H9 (cell line): ENCODE results near the gene MAST4. TPM values are rescaled to one million over a fixed set of nuclear protein-coding genes. Genes with fewer than 3 reads are reported as not detected.

ENCODE experiments used
- DNase-seq: peaks from one replicate; pipeline ENCODE4 v3.0.0-alpha.2; 2017
- H2AFZ ChIP-seq: one replicate; pipeline ENCODE4 v1.6.1; 2013; ENCODE audit warnings: mild to moderate bottlenecking, low read length, control low read depth, moderate library complexity
- H2AK5ac ChIP-seq: 2 replicates; pipeline ENCODE4 v1.6.1; 2013; ENCODE audit warnings: low read length, control low read depth, mixed read lengths; ENCODE audit not compliant: insufficient read length
- H2BK120ac ChIP-seq: one replicate; pipeline ENCODE4 v1.6.1; 2013; ENCODE audit warnings: low read depth, mild to moderate bottlenecking, low read length, control low read depth, inconsistent platforms; ENCODE audit not compliant: poor library complexity, severe bottlenecking
- H2BK12ac ChIP-seq: 2 replicates; pipeline ENCODE4 v1.6.1; 2013; ENCODE audit warnings: low read length, control low read depth, mixed read lengths, low read depth; ENCODE audit not compliant: insufficient read length
- H2BK15ac ChIP-seq: 2 replicates; pipeline ENCODE4 v1.6.1; 2013; ENCODE audit warnings: low read depth, low read length, control low read depth
- H2BK20ac ChIP-seq: one replicate; pipeline ENCODE4 v1.6.1; 2013; ENCODE audit warnings: low read depth, mild to moderate bottlenecking, low read length, control low read depth, inconsistent platforms; ENCODE audit not compliant: poor library complexity, severe bottlenecking
- H2BK5ac ChIP-seq: 2 replicates; pipeline ENCODE4 v1.6.1; 2013; ENCODE audit warnings: low read length, control low read depth, mixed read lengths; ENCODE audit not compliant: insufficient read length
- H3K14ac ChIP-seq: 2 replicates; pipeline ENCODE4 v1.6.1; 2013; ENCODE audit warnings: low read length, control low read depth; ENCODE audit not compliant: insufficient read depth
- H3K18ac ChIP-seq: 2 replicates; pipeline ENCODE4 v1.6.1; 2013; ENCODE audit warnings: low read depth, mild to moderate bottlenecking, mixed read lengths, low read length, control low read depth; ENCODE audit not compliant: insufficient read length
- H3K23ac ChIP-seq: 2 replicates; pipeline ENCODE4 v1.6.1; 2013; ENCODE audit warnings: low read length, control low read depth, mixed read lengths, low read depth; ENCODE audit not compliant: insufficient read length
- H3K23me2 ChIP-seq: 2 replicates; pipeline ENCODE4 v1.6.1; 2013; ENCODE audit warnings: low read depth, mild to moderate bottlenecking, mixed read lengths, low read length, control low read depth; ENCODE audit not compliant: insufficient read length, poor library complexity, severe bottlenecking
- H3K27ac ChIP-seq: 2 replicates; pipeline ENCODE4 v1.5.1; 2013; ENCODE audit warnings: low read length, control low read depth, mixed read lengths, low read depth; ENCODE audit not compliant: insufficient read length
- H3K27me3 ChIP-seq: 2 replicates; pipeline ENCODE4 v1.6.1; 2013; ENCODE audit warnings: low read length, control low read depth, inconsistent platforms; ENCODE audit not compliant: insufficient read depth
- H3K4ac ChIP-seq: 2 replicates; pipeline ENCODE4 v1.6.1; 2013; ENCODE audit warnings: low read depth, mild to moderate bottlenecking, control low read depth, inconsistent platforms, low read length, moderate library complexity
- H3K4me1 ChIP-seq: 2 replicates; pipeline ENCODE4 v1.6.1; 2013; ENCODE audit warnings: low read length, control low read depth, inconsistent platforms; ENCODE audit not compliant: insufficient read depth
- H3K4me2 ChIP-seq: 2 replicates; pipeline ENCODE4 v1.6.1; 2013; ENCODE audit warnings: low read length, control low read depth, mixed read lengths; ENCODE audit not compliant: insufficient read length, insufficient read depth
- H3K56ac ChIP-seq: 2 replicates; pipeline ENCODE4 v1.6.1; 2013; ENCODE audit warnings: low read depth, mild to moderate bottlenecking, mixed read lengths, low read length, control low read depth; ENCODE audit not compliant: insufficient read length
- H3K79me1 ChIP-seq: 2 replicates; pipeline ENCODE4 v1.6.1; 2013; ENCODE audit warnings: low read depth, mild to moderate bottlenecking, moderate library complexity, low read length, control low read depth, inconsistent platforms; ENCODE audit not compliant: insufficient read depth, poor library complexity, severe bottlenecking
- H3K79me2 ChIP-seq: 2 replicates; pipeline ENCODE4 v1.6.1; 2013; ENCODE audit warnings: low read length, control low read depth, inconsistent platforms; ENCODE audit not compliant: insufficient read depth
- H3K9ac ChIP-seq: 2 replicates; pipeline ENCODE4 v1.6.1; 2013; ENCODE audit warnings: low read length, control low read depth, mixed read lengths; ENCODE audit not compliant: insufficient read length; ENCODE audit errors: extremely low read depth
- H3K9me3 ChIP-seq: one replicate; pipeline ENCODE4 v1.6.1; 2013; ENCODE audit warnings: low read depth, low read length, inconsistent platforms; ENCODE audit not compliant: control insufficient read depth
- H3T11ph ChIP-seq: one replicate; pipeline ENCODE4 v1.6.1; 2013; ENCODE audit warnings: mild to moderate bottlenecking, low read length, control low read depth, inconsistent platforms
- H4K20me1 ChIP-seq: one replicate; pipeline ENCODE4 v1.6.1; 2013; ENCODE audit not compliant: control insufficient read depth, insufficient read length, insufficient read depth
- H4K5ac ChIP-seq: 2 replicates; pipeline ENCODE4 v1.6.1; 2013; ENCODE audit warnings: low read depth, mild to moderate bottlenecking, mixed read lengths, low read length, control low read depth; ENCODE audit not compliant: insufficient read length
- H4K8ac ChIP-seq: replicated peaks from 2 replicates; pipeline ENCODE4 v1.6.1; 2013; ENCODE audit warnings: low read length, control low read depth, mixed read lengths, low read depth; ENCODE audit not compliant: insufficient read length
- H4K91ac ChIP-seq: 2 replicates; pipeline ENCODE4 v1.6.1; 2013; ENCODE audit warnings: low read depth, mild to moderate bottlenecking, moderate library complexity, mixed read lengths, low read length, control low read depth; ENCODE audit not compliant: insufficient read length
- H3K27ac Mint-ChIP-seq, 3 experiments: 2 replicates in 2 of 3; 3 replicates in 1 of 3; pipeline ENCODE4 v1.8.0; 2020 to 2021; ENCODE audit warnings: mixed read lengths in 3 of 3, mild to moderate bottlenecking in 1 of 3, moderate library complexity in 1 of 3
- H3K27me3 Mint-ChIP-seq: 2 replicates; pipeline ENCODE4 v1.8.0; 2021; ENCODE audit warnings: low read depth, mild to moderate bottlenecking, moderate library complexity, mixed read lengths
- H3K36me3 Mint-ChIP-seq, 3 experiments: 2 replicates in 2 of 3; 3 replicates in 1 of 3; pipeline ENCODE4 v1.8.0; 2020 to 2021; ENCODE audit warnings: low read depth in 3 of 3, mixed read lengths in 3 of 3; ENCODE audit not compliant: insufficient read depth in 1 of 3
- H3K4me1 Mint-ChIP-seq, 2 experiments: 2 replicates each; pipeline ENCODE4 v1.8.0; 2020; ENCODE audit warnings: mixed read lengths in 2 of 2
- H3K4me3 Mint-ChIP-seq, 2 experiments: 2 replicates in 1 of 2; 3 replicates in 1 of 2; pipeline ENCODE4 v1.8.0; 2020 to 2021; ENCODE audit warnings: mild to moderate bottlenecking in 2 of 2, mixed read lengths in 2 of 2, moderate library complexity in 1 of 2
- H3K9me3 Mint-ChIP-seq, 2 experiments: 2 replicates in 1 of 2; 3 replicates in 1 of 2; pipeline ENCODE4 v1.8.0; 2020; ENCODE audit warnings: mild to moderate bottlenecking in 2 of 2, mixed read lengths in 2 of 2, moderate library complexity in 1 of 2
- CTCF ChIP-seq: fragments of 200-600 bp; sonication (generic); conservative IDR thresholded peaks from 3 replicates; pipeline ENCODE4 v1.8.0; 2021; ENCODE audit warnings: antibody characterized with exemption, mild to moderate bottlenecking
- WGBS: extraction: QIAGEN DNeasy Blood & Tissue Kit; methylation state at CpG from one replicate; pipeline ENCODE4 v1.1.7; 2013; ENCODE audit warnings: missing lambda C conversion rate, low lambda C conversion rate, mixed read lengths; ENCODE audit not compliant: insufficient read length; ENCODE audit errors: extremely low coverage; 5-methylcytosine and 5-hydroxymethylcytosine counted together
- total RNA-seq: library from RNA; stranded (reverse); gene quantifications from 2 replicates; pipeline ENCODE4 v1.2.1, GENCODE V29; 2021

The MAST4 gene
- total RNA-seq, 1 experiment from 2014 or later = 3.7 TPM

DNA sequence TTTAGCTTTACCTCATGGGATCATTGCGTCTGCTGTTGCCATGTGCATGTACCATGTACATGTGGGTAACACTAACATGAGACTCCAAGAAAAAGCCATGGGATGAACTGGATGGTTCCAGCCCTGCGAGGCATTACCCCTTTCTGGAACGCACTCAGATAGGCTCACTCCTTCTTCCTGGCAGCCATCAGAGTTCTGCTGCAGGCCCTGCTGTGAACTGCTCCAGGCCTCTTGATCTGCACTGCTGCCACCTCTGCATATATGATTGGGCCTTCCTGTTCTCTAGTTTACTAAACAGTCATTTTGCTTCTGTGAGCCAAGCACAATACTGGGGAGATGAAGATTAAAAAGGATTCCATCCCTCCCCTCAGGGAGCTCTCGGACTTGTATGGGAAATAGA, 379.9 kb downstream of the MAST4 start:
- H3K23me2 ChIP-seq = no peaks in the 10 kb centered on the region
- Mint-ChIP-seq H3K27ac (peak overlapping the region in 1 of 3 experiments; percentile 17; a peak in 1 of 7 replicates), H3K4me1 (no peaks in the 10 kb centered on the region), H3K27me3 (no peaks in the 10 kb centered on the region), H3K36me3 (no peaks in the 10 kb centered on the region), H3K9me3 (no peaks in the 10 kb centered on the region), H3K4me3 (no peak overlapping the region)
- no peaks in the 10 kb centered on the region for H4K20me1 ChIP-seq
- no peak overlapping the region for H4K91ac ChIP-seq
- H3K18ac ChIP-seq = no peak overlapping the region
- H2AK5ac ChIP-seq = no peak overlapping the region
- WGBS = no CpG with 5 or more reads among the region's 4 CpGs
- no peak overlapping the region for H2BK20ac ChIP-seq
- H3K23ac ChIP-seq = no peak overlapping the region
- no peak overlapping the region for H3K4me2 ChIP-seq
- no peak for TF ChIP-seq CTCF
- no peaks in the 10 kb centered on the region for H3K79me1 ChIP-seq
- no peak overlapping the region for H2BK5ac ChIP-seq
- H4K5ac ChIP-seq = no peak overlapping the region
- H3K56ac ChIP-seq = no peak overlapping the region
- H3K27ac ChIP-seq = no peak overlapping the region
- H3K79me2 ChIP-seq = no peaks in the 10 kb centered on the region
- no peak overlapping the region for H2AFZ ChIP-seq
- H3T11ph ChIP-seq = no peak overlapping the region
- no peak overlapping the region for H4K8ac ChIP-seq
- DNase-seq = no peak
- H3K9ac ChIP-seq = no peak overlapping the region
- no peak overlapping the region for H3K14ac ChIP-seq
- H3K4ac ChIP-seq = no peak overlapping the region
- no peaks in the 10 kb centered on the region for H3K4me1 ChIP-seq
- H2BK15ac ChIP-seq = no peak overlapping the region
- no peaks in the 10 kb centered on the region for H3K27me3 ChIP-seq
- no peak overlapping the region for H2BK12ac ChIP-seq
- H2BK120ac ChIP-seq = no peak overlapping the region
- no peaks in the 10 kb centered on the region for H3K9me3 ChIP-seq
